Measurements from ENCODE around the gene KLF13. TPM values are rescaled to one million over a fixed set of nuclear protein-coding genes. Genes with fewer than 3 reads are reported as not detected.
A peak's percentile ranks its signal among the peaks of the same experiment; 100 is the strongest.

The KLF13 gene
- total RNA-seq, 1 donor, result 58.6 TPM

- Histone ChIP-seq H3K36me3 (ENCODE audit: insufficient read depth, low read length) (no peaks in the 10 kb centered on the region), H3K4me2 (ENCODE audit: insufficient read depth, low read length) (no peak overlapping the region), H3K79me2 (ENCODE audit: insufficient read depth, low read length) (peaks cover 97% of the 10 kb centered on the region), H3K27me3 (ENCODE audit: insufficient read depth, low read length) (no peaks in the 10 kb centered on the region), H4K20me1 (ENCODE audit: insufficient read depth, low read length) (peaks cover 69% of the 10 kb centered on the region), H3K27ac (ENCODE audit: low read depth, low read length) (no peak overlapping the region), H3K9me3 (ENCODE audit: low read depth, low read length) (no peaks in the 10 kb centered on the region), H3K4me3 (ENCODE audit: insufficient read depth, low read length) (no peak overlapping the region), H2AFZ (ENCODE audit: low read length) (no peak overlapping the region), H3K4me1 (ENCODE audit: insufficient read depth, low read length) (peaks cover 10% of the 10 kb centered on the region)
- TF ChIP-seq, protein P1, sequence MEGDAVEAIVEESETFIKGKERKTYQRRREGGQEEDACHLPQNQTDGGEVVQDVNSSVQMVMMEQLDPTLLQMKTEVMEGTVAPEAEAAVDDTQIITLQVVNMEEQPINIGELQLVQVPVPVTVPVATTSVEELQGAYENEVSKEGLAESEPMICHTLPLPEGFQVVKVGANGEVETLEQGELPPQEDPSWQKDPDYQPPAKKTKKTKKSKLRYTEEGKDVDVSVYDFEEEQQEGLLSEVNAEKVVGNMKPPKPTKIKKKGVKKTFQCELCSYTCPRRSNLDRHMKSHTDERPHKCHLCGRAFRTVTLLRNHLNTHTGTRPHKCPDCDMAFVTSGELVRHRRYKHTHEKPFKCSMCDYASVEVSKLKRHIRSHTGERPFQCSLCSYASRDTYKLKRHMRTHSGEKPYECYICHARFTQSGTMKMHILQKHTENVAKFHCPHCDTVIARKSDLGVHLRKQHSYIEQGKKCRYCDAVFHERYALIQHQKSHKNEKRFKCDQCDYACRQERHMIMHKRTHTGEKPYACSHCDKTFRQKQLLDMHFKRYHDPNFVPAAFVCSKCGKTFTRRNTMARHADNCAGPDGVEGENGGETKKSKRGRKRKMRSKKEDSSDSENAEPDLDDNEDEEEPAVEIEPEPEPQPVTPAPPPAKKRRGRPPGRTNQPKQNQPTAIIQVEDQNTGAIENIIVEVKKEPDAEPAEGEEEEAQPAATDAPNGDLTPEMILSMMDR (IDR thresholded peaks at IDR 0.05; ENCODE audit: extremely low read depth, low read depth, low read length), result no peak
- no peak for DNase-seq (ENCODE audit: insufficient read length, low spot score, missing footprints)
Measured at GRCh38 chr15:31343831-31344230, 17.2 kb downstream of the KLF13 start.

DNA sequence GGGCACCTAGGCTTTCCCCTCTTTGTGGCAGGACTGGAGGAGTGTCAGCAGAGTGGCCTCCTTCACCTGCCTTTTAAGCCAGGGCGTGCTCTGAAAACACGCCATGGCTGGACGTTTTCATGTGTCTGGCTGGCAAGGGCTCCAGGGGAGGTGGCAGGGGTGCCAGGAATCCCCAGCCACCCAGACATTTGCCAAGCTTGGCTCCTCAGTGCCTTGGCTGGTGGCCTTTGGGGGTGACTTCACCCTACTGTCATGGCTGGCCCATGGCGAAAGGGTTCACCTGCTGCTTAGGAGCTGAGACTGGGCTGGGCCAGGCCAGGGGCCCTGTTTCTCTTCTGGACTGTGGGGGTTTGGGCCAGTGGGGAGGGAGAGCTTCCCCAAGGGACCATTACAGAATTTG, 17.6 kb downstream of the KLF13 start:
- TF ChIP-seq, protein P1 (IDR thresholded peaks at IDR 0.05; ENCODE audit: extremely low read depth, low read depth, low read length), result no peak
- Histone ChIP-seq H3K79me2 (ENCODE audit: insufficient read depth, low read length) (peaks cover 100% of the 10 kb centered on the region), H3K4me3 (ENCODE audit: insufficient read depth, low read length) (no peak overlapping the region), H3K4me1 (ENCODE audit: insufficient read depth, low read length) (peaks cover 7% of the 10 kb centered on the region), H2AFZ (ENCODE audit: low read length) (no peak overlapping the region), H3K4me2 (ENCODE audit: insufficient read depth, low read length) (no peak overlapping the region), H3K27ac (ENCODE audit: low read depth, low read length) (no peak overlapping the region), H3K36me3 (ENCODE audit: insufficient read depth, low read length) (no peaks in the 10 kb centered on the region), H3K27me3 (ENCODE audit: insufficient read depth, low read length) (no peaks in the 10 kb centered on the region), H4K20me1 (ENCODE audit: insufficient read depth, low read length) (peaks cover 72% of the 10 kb centered on the region), H3K9me3 (ENCODE audit: low read depth, low read length) (no peaks in the 10 kb centered on the region)
- no peak for DNase-seq (ENCODE audit: insufficient read length, low spot score, missing footprints)

DNA sequence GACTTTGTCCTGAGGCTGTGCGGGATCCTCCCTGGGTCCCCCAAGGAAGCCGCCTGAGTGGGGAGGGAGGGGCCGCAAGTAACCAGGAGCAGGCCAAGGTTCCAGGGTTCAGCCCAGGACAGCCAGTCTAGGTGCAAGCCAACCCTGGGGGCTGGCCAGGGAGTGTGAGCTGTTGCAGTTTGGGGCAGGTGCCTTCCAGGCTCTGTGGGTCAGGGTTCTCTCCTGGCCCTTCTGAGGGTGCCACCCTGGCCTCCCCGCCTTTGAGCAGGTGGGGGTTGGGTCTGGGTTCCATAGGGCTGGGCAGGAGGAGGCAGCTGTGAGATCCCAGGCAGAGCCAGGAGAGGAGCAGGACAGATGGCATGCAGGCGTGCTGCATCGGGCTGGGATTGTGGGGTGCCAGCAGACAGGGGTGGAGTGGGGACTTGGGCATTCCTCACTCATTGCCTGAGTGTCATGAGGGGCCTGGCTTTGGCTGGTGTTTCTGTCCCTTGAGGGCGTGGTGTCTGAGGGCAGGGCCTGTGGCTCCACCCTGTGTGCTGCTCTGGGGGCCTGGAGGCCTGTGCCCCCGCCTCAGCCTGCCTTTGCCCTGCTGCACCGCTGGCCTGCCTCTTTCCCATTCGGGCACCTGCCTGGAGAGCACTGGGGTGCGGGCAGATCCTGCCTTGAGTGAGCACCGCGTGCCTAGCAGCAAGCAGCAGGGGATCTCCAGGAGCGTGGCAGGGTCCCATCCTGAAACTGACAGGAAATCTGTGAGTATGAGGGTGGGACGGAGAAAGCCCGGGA, 18.4 kb downstream of the KLF13 start:
- no peak overlapping the region for H3K4me3 ChIP-seq (ENCODE audit: insufficient read depth, low read length)
- DNase-seq (ENCODE audit: insufficient read length, low spot score, missing footprints), result peak; percentile 79
- H3K4me2 ChIP-seq (ENCODE audit: insufficient read depth, low read length), result no peak overlapping the region
- H3K36me3 ChIP-seq (ENCODE audit: insufficient read depth, low read length), result no peaks in the 10 kb centered on the region
- TF ChIP-seq, protein P1 (IDR thresholded peaks at IDR 0.05; ENCODE audit: extremely low read depth, low read depth, low read length), result no peak
- H3K4me1 ChIP-seq (ENCODE audit: insufficient read depth, low read length), result no peaks in the 10 kb centered on the region
- H2AFZ ChIP-seq (ENCODE audit: low read length), result no peak overlapping the region
- H3K9me3 ChIP-seq (ENCODE audit: low read depth, low read length), result no peaks in the 10 kb centered on the region
- peaks cover 100% of the 10 kb centered on the region for H3K79me2 ChIP-seq (ENCODE audit: insufficient read depth, low read length)
- H4K20me1 ChIP-seq (ENCODE audit: insufficient read depth, low read length), result peaks cover 71% of the 10 kb centered on the region
- H3K27ac ChIP-seq (ENCODE audit: low read depth, low read length), result no peak overlapping the region
- no peaks in the 10 kb centered on the region for H3K27me3 ChIP-seq (ENCODE audit: insufficient read depth, low read length)

GRCh38 chr15:31345606-31346366, 19.2 kb downstream of the KLF13 start:
- Histone ChIP-seq H4K20me1 (ENCODE audit: insufficient read depth, low read length) (peaks cover 68% of the 10 kb centered on the region), H2AFZ (ENCODE audit: low read length) (no peak overlapping the region), H3K4me2 (ENCODE audit: insufficient read depth, low read length) (no peak overlapping the region), H3K36me3 (ENCODE audit: insufficient read depth, low read length) (no peaks in the 10 kb centered on the region), H3K4me3 (ENCODE audit: insufficient read depth, low read length) (no peak overlapping the region), H3K4me1 (ENCODE audit: insufficient read depth, low read length) (no peaks in the 10 kb centered on the region), H3K27me3 (ENCODE audit: insufficient read depth, low read length) (no peaks in the 10 kb centered on the region), H3K27ac (ENCODE audit: low read depth, low read length) (no peak overlapping the region), H3K79me2 (ENCODE audit: insufficient read depth, low read length) (peaks cover 100% of the 10 kb centered on the region), H3K9me3 (ENCODE audit: low read depth, low read length) (no peaks in the 10 kb centered on the region)
- peak; percentile 51 for DNase-seq (ENCODE audit: insufficient read length, low spot score, missing footprints)
- TF ChIP-seq, protein P1 (IDR thresholded peaks at IDR 0.05; ENCODE audit: extremely low read depth, low read depth, low read length), result no peak

Data from osteoblast (primary cell).